Activated CD8-positive, alpha-beta T cell treated with anti-CD3 and anti-CD28 coated beads for 36 hours (primary cell): ENCODE measurements around the gene LRRC4C. TPM values are rescaled to one million over a fixed set of nuclear protein-coding genes. Genes with fewer than 3 reads are reported as not detected.

Experiments
- ATAC-seq: fragments of 200-7000 bp; cut with Tn5 transposase; one replicate; pipeline ENCODE4 v1.10.0; 2021; ENCODE audit warnings: mild to moderate bottlenecking, moderate library complexity
- CTCF ChIA-PET: fragments of 350-600 bp; sonication (Branson Sonifier 250); formaldehyde crosslinking; loops from one replicate; lab custom pipeline; 2021; ENCODE audit warnings: antibody characterized with exemption; lab: Charles Lee
- POLR2A ChIA-PET: fragments of 350-600 bp; sonication (Branson Sonifier 250); formaldehyde crosslinking; loops from one replicate; lab custom pipeline; 2021; ENCODE audit warnings: antibody characterized with exemption; lab: Charles Lee
- DNase-seq: peaks from one replicate; pipeline ENCODE4 v3.0.0-alpha.2; 2020
- H3K27ac Mint-ChIP-seq: one replicate; pipeline ENCODE4 v1.8.0; 2021; ENCODE audit warnings: mild to moderate bottlenecking, mixed read lengths
- H3K27me3 Mint-ChIP-seq: one replicate; pipeline ENCODE4 v1.8.0; 2021; ENCODE audit warnings: mixed read lengths
- H3K36me3 Mint-ChIP-seq: one replicate; pipeline ENCODE4 v1.8.0; 2021; ENCODE audit warnings: low read depth, mixed read lengths
- H3K4me1 Mint-ChIP-seq: one replicate; pipeline ENCODE4 v1.8.0; 2021; ENCODE audit warnings: low read depth, mixed read lengths
- H3K4me3 Mint-ChIP-seq: one replicate; pipeline ENCODE4 v1.8.0; 2021; ENCODE audit warnings: mild to moderate bottlenecking, moderate library complexity, mixed read lengths
- H3K9me3 Mint-ChIP-seq: one replicate; pipeline ENCODE4 v1.8.0; 2021; ENCODE audit warnings: mixed read lengths
- CTCF ChIP-seq: fragments of 200-600 bp; IDR thresholded peaks from one replicate; pipeline ENCODE4 v1.8.0; 2022; ENCODE audit warnings: antibody characterized with exemption, mild to moderate bottlenecking
- intact Hi-C: fragments of 100-400 bp; cut with micrococcal nuclease; formaldehyde crosslinking; loops from one replicate; pipeline ENCODE4 v1.10.0; 2022
- total RNA-seq, 2 experiments: library from RNA; stranded (reverse); gene quantifications; one replicate each; pipeline ENCODE4 v1.2.3, GENCODE V29; 2021

Gene LRRC4C
- total RNA-seq, 2 experiments from 2014 or later, result not detected

GRCh38 chr11:41177791-41178190 lies 281.7 kb downstream of the LRRC4C start:
- ChIA-PET POLR2A (no interaction called here), CTCF (no interaction called here)
- Mint-ChIP-seq H3K4me3 (no peak overlapping the region), H3K27me3 (no peaks in the 10 kb centered on the region), H3K27ac (no peak overlapping the region), H3K4me1 (no peaks in the 10 kb centered on the region), H3K36me3 (no peaks in the 10 kb centered on the region), H3K9me3 (peaks cover 25% of the 10 kb centered on the region)
- no peak for DNase-seq
- TF ChIP-seq CTCF, result no peak
- no peak for ATAC-seq
- intact Hi-C loops, result no loop called here

- no peak overlapping the region for H3K4me3 Mint-ChIP-seq
- no peaks in the 10 kb centered on the region for H3K36me3 Mint-ChIP-seq
- intact Hi-C loops, result no loop called here
- H3K27ac Mint-ChIP-seq, result no peak overlapping the region
- ATAC-seq (no peak), DNase-seq (no peak)
- ChIA-PET POLR2A (no interaction called here), CTCF (no interaction called here)
- H3K27me3 Mint-ChIP-seq, result no peaks in the 10 kb centered on the region
- TF ChIP-seq CTCF, result no peak
- peaks cover 23% of the 10 kb centered on the region for H3K9me3 Mint-ChIP-seq
- no peaks in the 10 kb centered on the region for H3K4me1 Mint-ChIP-seq
Measured at GRCh38 chr11:41175304-41175972, 284.0 kb downstream of the LRRC4C start.

- no peaks in the 10 kb centered on the region for H3K36me3 Mint-ChIP-seq
- intact Hi-C loops, result no loop called here
- H3K27me3 Mint-ChIP-seq, result no peaks in the 10 kb centered on the region
- no peak overlapping the region for H3K4me3 Mint-ChIP-seq
- peaks cover 13% of the 10 kb centered on the region for H3K9me3 Mint-ChIP-seq
- ATAC-seq (no peak), DNase-seq (no peak)
- H3K4me1 Mint-ChIP-seq, result no peaks in the 10 kb centered on the region
- TF ChIP-seq CTCF, result no peak
- CTCF ChIA-PET, result no interaction called here
- POLR2A ChIA-PET, result no interaction called here
- H3K27ac Mint-ChIP-seq, result no peak overlapping the region
Measured at GRCh38 chr11:41146326-41146725, 313.1 kb downstream of the LRRC4C start.

- Mint-ChIP-seq H3K27me3 (no peaks in the 10 kb centered on the region), H3K9me3 (peaks cover 13% of the 10 kb centered on the region), H3K36me3 (no peaks in the 10 kb centered on the region), H3K4me3 (no peak overlapping the region), H3K27ac (no peak overlapping the region), H3K4me1 (no peaks in the 10 kb centered on the region)
- CTCF ChIA-PET, result no interaction called here
- DNase-seq (no peak), ATAC-seq (no peak)
- TF ChIP-seq CTCF, result no peak
- POLR2A ChIA-PET, result no interaction called here
- intact Hi-C loops, result no loop called here
Measured at GRCh38 chr11:41145420-41145819, 314.0 kb downstream of the LRRC4C start.

DNA sequence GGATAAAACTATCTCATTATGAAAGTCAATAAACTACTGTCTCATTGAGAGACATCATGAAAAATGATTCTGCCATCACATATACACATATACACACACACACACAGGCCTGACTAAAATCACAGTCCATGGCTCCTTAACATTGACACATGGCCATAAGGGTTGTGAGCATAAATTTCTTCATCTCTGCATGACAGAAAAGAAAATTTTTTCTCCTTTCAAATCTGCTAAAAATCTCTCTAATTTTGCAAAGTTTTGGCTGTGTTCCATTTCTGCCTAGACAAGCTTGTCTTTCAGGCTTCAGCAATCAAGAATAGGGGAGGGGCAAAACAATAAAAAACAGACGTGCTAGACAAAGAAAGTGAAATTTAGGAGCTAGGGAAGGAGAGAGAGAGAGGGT lies 324.5 kb downstream of the LRRC4C start:
- POLR2A ChIA-PET, result no interaction called here
- no peak for ATAC-seq
- no peaks in the 10 kb centered on the region for H3K27me3 Mint-ChIP-seq
- intact Hi-C loops, result no loop called here
- H3K9me3 Mint-ChIP-seq, result peaks cover 17% of the 10 kb centered on the region
- no peak for TF ChIP-seq CTCF
- no peaks in the 10 kb centered on the region for H3K36me3 Mint-ChIP-seq
- CTCF ChIA-PET, result no interaction called here
- no peak overlapping the region for H3K27ac Mint-ChIP-seq
- no peak for DNase-seq
- H3K4me1 Mint-ChIP-seq, result no peaks in the 10 kb centered on the region
- no peak overlapping the region for H3K4me3 Mint-ChIP-seq
